HG03378 (cell line): ENCODE data around the gene ACVR1.
"Not testable (repeated sequence)": the region's sequence is repeated elsewhere in the genome, so short reads cannot be mapped to it uniquely, and the experiment has no call there.

Experiments used
- ATAC-seq: cut with Tn5 transposase; IDR thresholded peaks from one replicate; pipeline ENCODE4 v1.9.1; 2021; ENCODE audit warnings: mild to moderate bottlenecking, moderate library complexity; ENCODE audit not compliant: unreplicated experiment

ACVR1 gene

DNA sequence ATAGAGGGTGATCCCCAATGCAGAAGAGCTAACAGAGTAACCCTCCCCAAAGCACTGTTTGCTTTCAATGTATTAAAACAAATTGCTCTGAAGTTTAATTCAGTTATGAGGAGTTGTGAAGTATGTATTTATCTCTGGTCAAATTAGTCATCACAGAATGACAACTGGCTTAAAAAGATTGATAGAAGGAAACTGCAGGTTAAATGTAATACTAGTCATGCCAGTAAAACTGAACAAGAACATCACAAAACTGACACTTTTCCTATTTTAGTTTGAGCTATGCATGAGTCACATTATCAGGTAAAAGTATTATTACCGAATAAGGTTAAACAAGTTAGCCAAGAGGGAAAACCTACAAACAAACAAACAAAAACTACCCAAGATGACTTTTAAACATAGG is 148.4 kb downstream of the ACVR1 start:
- no peak for ATAC-seq

DNA sequence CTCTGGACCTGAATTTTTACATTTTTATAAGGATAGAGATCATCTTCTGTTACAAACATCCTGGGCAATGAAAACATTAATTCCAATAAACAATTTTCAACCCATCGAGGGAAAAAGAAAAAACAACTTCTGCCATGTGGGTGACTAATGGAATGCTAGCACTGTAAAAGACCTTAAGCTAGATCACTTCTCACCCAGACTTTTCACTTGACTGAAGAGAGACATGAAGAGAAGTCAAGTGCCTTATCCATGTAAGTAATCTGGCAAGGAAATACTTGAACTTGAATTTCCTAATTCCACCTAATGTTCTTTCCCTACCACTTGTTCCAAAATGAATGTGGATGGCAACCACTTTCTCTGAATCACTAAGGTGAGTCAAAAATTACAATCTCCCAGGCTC is 149.2 kb downstream of the ACVR1 start:
- no peak for ATAC-seq

DNA sequence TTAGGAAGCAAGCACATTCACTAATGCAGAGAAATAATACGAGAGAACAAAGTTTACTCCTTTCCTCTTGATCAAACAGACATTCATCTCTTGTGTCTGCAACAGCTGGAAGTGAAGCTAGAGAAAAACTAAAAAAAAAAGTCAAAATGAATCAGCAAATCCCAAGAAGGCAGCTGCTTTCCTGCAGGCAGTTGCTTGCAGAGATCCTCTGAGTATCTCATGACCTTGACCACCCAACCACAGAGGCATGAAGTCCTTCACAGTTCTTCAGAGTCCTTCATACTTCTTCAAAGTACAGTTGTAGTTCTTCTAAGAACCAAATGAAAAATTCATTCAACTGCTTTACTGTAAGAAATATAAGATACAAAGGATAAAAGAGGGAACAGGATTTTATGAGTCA is 150.3 kb downstream of the ACVR1 start:
- ATAC-seq, result no peak

DNA sequence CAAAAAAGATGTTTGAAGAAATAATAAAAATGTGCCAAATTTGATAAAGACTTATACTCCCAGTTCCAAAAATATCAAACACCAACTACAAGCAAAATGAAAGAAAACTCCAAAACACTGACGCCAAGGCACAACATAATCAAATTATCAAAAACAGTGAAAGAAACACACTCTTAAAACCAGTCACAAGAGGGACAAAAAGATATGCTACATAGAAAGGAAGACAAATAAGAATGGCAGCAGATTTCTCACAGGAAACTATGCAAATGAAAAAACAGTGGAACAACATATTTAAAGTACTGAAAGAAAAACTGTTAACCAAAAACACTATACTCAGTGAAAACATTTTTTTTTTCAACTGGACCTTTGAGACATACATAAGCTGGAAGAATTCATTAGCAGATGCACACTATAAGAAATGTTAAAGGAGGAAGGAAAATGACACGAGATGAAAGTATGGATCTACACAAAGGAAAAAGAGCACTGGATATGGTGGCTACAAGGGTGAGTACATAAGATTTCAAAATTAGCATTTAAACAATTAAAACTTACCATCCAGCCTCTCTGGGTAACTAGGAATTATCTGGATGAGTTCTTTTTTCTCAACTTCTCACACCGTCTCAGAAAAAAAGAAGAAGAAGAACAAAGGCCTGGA is 153.4 kb downstream of the ACVR1 start:
- no peak for ATAC-seq

GRCh38 chr2:157720504-157720903 is 155.6 kb downstream of the ACVR1 start:
- ATAC-seq, result no peak

DNA sequence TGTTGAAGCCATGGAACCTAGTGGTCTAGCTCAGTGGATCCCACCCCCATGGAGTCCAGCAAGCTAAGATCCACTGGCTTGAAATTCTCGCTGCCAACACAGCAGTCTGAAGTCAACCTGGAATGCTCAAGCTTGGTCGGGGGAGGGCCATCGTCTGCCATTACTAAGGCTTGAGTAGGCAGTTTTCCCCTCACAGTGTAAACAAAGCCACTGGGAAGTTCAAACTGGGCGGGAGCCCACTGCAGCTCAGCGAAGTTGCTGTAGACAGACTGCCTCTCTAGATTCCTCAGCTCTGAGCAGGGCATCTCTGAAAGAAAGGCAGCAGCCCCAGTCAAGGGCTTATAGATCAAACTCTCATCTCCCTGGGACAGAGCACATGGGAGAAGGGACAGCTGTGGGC is 171.5 kb downstream of the ACVR1 start:
- ATAC-seq, result not testable (repeated sequence)

DNA sequence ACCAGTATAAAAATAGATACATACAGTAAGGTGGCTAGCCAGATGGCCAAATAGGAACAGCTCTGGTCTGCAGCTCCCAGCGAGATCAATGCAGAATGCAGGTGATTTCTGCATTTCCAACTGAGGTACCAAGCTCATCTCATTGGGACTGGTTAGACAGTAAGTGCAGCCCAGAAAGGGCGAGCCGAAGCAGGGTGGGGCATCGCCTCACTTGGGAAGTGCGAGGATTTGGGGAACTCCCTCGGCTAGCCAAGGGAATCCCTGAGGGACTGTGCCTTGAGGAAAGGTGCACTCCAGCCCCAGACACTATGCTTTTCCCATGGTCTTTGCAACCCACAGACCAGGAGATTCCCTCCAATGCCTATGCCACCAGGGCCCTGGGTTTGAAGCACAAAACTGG is 172.0 kb downstream of the ACVR1 start:
- ATAC-seq, result not testable (repeated sequence)

- no peak for ATAC-seq
Observed at GRCh38 chr2:157699806-157700205, 176.3 kb downstream of the ACVR1 start.

DNA sequence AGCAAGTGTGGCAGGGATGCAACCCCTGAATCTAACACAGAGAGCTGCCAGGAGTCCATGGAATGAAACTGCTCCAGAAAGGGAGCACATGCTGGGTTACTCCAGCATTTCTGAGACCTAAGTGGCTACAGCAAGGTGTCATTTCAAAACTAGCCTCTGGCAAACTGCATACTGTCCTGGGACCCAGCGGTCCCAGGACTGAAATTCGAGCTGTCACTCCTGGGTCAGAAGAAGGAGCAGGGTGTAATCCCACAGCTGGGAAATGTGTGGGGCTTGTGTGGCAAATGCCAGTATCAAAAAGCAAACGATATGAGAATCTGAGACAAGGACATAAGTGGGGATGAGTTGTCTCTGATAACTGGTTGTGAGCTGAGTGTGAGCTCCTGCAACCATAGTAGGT is 177.1 kb downstream of the ACVR1 start:
- no peak for ATAC-seq

DNA sequence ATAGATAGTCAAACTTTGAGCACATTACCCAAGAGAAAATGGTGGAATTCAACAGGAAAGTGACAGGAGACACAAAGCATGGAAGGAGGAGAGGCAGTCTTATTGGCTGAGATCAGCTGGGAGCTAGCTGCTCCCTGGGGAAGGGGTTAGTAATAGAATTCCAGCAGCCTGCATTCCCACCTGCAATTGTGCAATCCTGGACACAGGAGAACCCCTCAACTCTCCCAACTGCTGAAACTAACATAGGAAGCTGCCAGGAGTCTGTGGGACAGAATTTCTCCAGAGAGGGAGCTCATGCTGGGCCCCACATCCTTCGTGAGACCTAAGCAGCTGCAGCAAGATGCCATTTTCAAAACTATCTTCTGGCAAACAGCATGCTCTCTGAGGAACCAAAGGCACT is 177.7 kb downstream of the ACVR1 start:
- ATAC-seq, result no peak

DNA sequence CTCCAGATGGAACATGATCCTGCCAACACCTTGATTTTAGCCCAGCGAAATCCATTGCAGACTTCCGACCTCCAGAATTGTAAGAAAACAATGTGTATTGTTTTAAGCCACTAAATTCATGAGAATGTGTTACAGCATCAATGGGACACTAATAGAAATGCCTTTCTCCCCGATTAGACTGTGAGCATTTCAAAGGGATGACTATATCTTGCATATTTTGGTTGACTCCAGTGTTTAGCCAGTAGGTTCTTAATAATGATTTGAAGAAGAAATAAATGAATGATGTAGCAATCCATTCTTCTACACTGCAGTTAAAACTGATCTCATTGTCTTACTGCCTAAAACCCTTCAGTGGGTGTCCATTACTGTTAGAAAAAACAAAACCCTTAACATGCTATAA is 180.1 kb downstream of the ACVR1 start:
- ATAC-seq, result no peak

DNA sequence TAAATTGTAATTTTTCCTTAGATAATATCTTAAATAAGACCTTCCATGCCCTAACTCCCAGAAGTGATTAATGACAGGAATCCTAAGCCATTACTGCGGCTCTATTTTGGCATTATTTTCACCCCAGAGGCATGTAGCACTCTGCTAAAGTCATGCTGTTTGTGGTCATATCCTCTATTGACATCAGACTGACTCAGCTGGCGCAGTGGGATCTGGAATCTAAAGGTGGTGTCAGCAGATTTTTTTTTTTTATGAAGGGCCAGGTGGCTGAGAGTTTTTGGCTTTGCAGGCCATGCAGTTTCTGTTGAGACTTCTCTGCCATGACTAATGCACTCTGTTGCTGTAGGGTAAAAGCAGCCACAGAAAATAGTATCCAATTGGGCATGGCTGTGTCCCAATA is 183.4 kb downstream of the ACVR1 start:
- no peak for ATAC-seq

DNA sequence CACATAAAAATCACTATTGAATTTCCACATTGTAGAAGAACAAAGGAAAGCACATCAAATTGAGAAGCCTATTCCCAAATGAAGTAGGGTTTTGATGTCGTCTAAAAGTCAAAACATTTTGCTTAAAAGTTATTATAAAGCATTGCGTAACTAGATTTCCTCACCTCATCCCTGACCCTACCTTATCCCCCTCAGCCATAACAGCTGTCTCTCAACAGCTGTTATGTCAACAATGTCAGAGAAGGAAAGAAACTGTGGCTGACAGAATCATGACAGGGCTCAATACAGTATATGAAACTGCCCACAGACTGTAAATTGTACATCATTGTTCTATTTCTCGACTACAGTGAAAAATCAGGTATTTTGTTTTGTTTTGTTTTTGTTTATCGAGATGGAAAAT is 184.4 kb downstream of the ACVR1 start:
- no peak for ATAC-seq

DNA sequence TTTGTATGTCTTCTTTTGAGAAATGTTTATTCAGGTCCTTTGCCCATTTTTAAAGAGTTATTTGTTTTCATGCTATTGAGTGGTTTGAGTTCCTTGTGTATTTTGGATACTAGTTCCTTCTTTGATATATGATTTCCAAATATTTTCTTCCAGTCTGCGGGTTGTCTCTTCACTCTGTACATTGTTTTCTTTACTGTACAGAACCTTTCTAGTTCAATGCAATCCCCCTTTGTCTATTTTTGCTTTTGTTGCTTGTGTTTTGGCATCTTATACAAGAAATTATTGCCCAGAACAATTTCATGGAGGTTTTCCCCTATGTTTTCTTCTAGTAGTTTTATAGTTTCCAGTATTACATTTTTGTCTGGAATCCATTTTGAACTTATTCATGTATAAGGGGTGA is 185.0 kb downstream of the ACVR1 start:
- ATAC-seq, result no peak
